Posterior vena cava (tissue), 2 donors: ENCODE results near the gene TMPRSS13. TPM values are rescaled to one million over a fixed set of nuclear protein-coding genes. Genes with fewer than 3 reads are reported as not detected.

ENCODE experiments used
- DNase-seq: peaks from one replicate; pipeline ENCODE4 v3.0.0-alpha.2; 2020; ENCODE audit warnings: low spot score
- intact Hi-C, 2 donors: fragments of 100-400 bp; cut with DNase I; formaldehyde crosslinking; loops; one replicate each; pipeline versions ENCODE4 v1.14.1 to v1.14.2; 2022 to 2023
- total RNA-seq, 2 donors: library from RNA; stranded (reverse); fragmentation: NEBNext Ultra II Directional; extraction: Animal tissue kit (Norgen Biotek cat#: 25700); gene quantifications; one replicate each; pipeline ENCODE4 v1.2.1, GENCODE V29; 2021
- donor health status: DM: yes; HTN: yes; CAD: no.
- donor health status: DM: yes; HTN: yes; CAD: no.

Gene TMPRSS13
- total RNA-seq, 2 donors from 2014 or later = 0.24 to 0.37 TPM

DNA sequence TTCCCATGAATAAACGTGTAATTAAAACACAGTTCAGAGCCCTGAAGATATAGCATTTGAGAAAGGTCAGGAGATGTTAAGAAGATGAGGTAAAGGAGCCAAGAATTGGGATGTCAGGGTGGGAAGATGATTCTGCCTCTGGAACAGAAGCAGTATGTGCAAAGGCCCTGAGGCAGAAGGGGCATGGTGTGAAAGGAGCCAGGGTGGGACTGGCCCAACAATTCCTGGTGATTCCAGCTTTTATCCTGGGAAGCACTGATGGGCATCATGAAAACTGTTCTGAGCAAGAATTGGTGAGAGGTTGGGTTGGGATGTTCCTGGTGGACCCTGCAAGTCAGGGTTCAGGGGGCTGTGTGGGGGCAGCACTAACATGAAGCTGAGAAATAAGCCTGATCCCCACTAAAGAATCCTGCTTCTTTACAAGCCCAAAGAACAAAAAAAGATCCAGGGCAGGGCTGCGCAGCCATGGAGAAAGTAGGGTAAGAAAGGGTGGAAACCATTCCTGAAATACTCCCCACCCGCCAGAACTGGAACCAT is 50.2 kb downstream of the TMPRSS13 start:
- intact Hi-C loops = loop anchor here in 1 of 2 donors (1.0 kb wide), 1 partner anchor 58 kb away; no protein-coding TSS in a partner anchor
- peak; percentile 40 for DNase-seq

DNA sequence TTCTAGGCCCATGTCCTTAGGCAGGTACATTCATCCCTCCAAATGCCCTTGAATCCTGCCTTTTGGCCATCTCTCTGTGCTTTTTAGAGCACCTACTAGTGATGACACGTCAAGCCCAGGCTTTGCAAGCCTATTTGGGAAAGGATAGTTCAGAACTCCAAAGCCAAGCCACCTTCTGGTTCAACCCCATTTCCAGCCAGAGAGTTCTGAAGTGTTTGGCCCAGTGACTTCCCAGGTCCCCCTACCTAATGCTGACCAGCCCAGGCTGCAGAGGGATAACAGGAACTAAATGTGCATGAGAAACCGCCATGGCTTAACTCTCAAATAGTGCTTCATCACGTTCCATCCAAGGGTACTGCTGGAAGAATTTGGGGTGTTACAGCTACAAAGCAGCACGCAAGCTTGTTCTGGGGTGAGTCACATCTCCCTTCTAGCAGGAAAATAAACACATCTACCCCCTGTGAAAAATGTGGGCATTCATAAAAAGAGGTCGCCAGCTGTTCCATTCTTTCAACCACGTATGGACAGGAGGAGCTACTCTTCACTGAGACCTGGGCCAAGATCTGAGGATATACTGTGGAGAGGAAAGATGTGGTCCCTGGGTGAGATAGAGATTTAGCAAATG is 50.8 kb downstream of the TMPRSS13 start:
- intact Hi-C loops = no loop called here
- no peak for DNase-seq

DNA sequence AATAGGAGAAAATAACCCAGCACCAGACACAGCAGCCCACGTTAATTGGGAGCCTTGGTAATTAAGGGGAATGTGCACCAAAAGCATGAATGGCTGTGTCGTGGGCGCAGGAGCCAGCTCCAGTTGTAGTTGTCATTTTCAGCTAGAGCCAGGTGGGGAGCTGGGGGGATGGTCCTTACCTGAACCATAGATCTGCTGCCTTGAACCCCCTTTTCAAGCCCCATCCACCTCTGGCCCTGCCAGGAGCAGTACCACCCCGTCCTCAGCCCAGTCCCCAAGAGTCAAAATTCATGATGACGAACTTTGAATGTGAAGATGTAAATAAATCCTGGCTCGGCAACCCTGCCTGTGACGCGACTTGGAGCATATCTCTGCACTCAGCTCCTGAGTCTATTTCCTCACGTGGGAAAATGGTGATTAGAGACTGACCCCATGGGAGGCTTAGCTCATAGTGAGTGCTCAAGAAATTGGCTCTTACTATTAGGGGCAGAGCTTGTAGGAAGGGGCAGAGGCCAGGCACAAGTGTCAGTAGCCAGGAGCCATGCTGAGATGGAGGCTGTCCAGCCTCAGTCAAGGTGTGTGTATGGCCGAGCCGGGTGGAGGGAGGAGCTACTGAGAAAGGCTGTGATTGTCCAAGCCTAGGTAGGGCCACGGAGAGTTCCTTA is 52.0 kb downstream of the TMPRSS13 start:
- DNase-seq = peak; percentile 85
- intact Hi-C loops = no loop called here

DNA sequence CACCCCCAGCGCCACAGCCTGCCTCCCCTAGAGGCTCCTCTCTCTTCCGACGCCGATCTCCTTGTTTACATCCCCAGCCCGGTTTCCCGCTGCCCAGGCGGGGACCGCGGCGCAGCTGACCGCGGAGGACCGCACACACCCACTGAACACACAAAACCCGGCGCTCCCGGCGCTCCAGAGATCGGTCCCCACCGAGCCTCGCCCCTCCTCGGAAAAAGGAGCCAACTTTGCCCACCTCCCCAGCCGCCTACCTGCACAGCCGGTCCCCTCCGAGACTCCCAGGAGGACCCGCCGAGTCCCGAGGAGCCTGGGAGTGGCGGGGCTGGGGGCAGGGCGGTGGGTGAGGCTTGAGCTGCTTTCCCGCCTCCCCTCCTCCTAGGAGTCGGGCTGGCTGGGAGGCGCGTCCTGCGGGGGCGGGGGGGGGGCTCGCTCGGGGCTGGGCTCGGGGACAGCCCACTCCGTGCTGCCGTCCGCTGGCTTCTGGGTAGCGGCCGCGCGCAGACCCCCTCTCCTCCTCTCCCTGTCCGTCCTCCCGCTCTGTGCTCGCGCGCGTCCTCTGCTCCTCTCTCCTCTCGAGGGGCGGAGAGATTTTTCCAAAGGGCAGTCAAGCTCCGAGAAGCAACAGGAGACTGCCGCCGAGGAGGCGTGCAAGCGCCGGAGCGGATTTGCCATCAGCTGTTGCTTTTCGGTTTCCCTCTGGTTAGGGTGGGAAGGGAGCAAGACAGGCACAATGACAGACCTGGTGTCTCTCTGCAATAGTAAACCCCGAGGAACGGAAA is 52.7 kb downstream of the TMPRSS13 start, which contains the start of gene FXYD6:
Gene FXYD6, minus strand, starts transcription at position 318 of the 779 bp plus-strand sequence. CDS start 33,882 bp downstream, outside the sequence.
- DNase-seq = peak; percentile 87
- intact Hi-C loops = no loop called here

DNA sequence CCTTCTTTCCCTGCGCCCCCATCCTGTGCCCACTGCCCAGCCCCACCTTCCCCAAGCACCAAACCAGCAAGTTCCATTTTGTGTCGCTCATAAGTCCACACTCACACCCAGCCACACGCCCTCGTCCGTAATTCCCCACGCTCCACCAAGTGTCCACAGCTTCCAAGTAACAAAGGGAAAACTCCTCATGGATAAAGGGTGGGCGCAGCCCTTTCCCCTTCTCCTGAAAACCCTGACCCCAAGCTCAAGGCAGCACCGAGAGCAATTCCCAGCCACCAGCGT is 53.2 kb downstream of the TMPRSS13 start:
- DNase-seq = no peak
- intact Hi-C loops = no loop called here

DNA sequence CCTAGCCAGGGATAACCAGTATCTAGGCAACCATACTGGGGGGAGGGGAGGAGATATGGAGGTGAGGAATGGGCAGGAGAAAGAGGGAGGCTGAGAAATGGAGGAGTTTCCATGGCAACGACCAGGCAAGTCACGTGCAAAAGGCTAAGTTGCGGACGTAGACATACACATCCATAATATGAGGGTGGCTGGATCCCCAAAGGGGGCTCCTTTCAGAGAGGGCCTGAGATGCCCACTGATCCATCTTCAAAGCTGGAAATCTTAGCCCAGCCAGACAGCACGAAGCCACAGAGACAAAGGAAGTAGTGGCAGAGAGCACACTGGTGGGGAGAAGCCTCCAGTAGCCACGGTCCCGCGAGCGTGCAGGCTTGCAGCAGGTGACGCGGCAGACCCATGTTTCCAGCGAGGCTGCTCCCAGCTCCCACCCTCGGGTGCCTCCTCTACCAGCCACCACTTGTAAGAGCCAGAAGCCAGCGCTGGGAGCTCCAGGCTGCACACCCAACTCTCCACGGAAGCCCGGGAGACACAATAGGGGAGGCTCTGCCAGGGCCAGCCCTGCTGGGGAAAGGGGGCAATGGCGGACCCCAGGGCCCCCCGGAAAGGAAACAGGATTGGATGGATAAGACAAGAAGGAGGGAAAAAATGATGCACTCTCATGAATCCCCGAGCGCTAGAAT is 53.7 kb downstream of the TMPRSS13 start:
- peak; percentile 68 for DNase-seq
- intact Hi-C loops = no loop called here

DNA sequence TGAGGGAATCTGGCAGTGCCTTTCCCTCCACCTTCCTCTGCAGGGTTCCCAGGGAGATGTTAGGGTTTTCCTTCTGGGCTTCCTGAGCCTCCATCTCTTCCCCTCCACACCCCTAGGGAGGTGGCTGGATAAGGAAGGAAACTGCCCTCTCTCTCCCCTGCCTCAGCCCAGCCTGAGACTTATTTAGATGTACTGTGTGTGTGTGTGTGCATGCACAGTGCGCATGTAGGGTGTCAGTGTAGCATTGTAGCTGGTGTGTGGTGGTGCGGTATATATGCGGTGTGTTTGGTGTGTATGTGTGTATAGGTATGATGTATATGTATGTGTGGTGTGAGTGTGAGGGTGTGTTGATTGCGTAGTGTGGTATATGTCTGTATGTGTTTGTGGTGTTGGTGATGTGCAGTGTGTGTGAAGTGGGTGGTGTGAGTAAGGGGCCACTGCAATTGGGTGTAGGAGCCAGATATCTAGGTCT is 54.3 kb downstream of the TMPRSS13 start:
- DNase-seq = peak; percentile 47
- intact Hi-C loops = no loop called here

DNA sequence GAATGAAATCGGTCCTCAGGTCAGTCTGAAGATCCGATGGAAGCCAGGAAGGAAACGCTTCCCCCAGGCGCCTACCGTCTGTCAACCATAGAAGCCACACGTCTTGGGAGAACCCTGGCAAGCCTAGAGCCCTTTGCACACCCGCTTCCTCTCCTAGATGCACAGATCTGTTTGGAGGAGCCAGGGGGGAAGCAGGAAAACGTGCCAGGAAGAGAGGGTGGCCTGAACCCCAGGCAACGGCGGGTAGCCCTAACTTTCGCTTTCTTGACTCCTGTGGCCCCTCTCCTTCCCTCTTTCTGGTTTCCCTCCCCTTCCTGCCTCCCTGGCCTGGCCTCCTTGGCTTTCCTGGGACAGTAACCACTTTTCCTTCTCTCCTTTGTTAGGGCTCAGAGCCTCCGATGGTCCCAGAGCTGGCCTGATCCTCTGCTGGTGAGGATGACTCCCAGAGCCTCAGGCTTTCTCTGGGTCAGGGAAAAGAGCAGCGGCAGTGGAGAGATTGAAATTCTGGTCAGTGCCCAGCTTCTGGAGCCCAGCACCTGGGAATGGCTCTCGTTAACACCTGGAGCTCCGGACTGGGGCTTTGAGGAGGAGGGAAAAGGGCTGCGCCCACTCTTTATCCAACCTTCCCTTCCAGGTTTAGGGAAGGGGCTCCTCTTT is 54.8 kb downstream of the TMPRSS13 start:
- intact Hi-C loops = no loop called here
- DNase-seq = peak; percentile 50

DNA sequence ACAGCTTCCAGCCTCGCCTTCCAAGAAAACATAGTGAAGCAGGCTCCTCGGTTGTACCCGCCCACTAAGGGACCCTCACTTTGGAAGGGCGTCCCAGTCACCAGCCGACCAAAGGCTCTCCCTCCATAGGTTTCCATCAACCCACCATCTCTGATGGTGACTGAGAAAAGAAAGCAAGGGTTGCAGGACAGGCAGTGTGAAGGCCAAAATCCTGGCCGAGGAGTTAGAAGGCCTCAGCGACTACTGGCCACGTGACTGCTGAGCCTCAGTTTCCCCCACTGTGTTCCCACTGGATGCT is 55.4 kb downstream of the TMPRSS13 start:
- peak; percentile 38 for DNase-seq

DNA sequence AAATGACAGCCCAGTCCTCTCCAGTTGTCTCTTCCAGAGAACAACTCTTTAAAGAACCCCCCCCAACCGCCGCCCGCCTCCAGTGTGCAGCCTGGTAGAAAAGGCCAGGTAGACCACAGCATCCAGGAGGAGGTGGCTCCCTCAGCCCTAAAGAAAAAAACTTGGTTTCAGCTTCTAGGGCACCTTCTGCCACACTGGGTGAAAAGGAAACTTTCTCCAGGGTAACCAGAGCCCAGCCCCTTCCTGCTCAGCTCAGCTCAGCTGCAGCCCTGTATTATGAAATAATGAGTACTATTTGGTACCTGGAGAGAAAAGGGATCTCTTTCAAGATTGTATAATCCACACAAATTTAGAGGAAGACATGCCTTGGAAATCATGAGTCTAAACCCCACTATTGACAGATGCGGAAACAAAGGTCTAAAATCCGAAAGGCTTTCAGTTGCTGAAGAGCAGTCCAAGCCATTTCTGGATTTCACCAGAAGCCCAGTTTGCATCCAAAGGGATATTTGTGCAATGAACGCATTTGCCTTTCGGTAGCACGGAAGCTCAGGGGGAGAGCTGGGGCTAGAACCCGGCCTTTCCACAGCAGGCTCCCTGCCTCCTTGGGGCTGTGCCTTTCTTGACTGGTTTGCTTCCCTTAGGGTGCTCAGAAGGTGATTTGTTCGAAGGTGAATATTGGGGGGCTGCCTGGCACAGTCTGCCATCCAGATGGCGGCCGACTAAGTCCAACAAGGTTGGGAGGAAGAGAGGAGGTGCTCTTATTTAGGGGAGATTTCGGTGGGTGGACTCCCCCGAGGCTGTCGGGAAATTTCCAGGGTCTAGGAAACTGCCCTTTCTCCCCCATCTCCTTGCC is 56.0 kb downstream of the TMPRSS13 start:
- intact Hi-C loops = no loop called here
- peak; percentile 44 for DNase-seq

More for the DNA sequence above, 55.4 kb downstream of the TMPRSS13 start:
- intact Hi-C loops = no loop called here

DNA sequence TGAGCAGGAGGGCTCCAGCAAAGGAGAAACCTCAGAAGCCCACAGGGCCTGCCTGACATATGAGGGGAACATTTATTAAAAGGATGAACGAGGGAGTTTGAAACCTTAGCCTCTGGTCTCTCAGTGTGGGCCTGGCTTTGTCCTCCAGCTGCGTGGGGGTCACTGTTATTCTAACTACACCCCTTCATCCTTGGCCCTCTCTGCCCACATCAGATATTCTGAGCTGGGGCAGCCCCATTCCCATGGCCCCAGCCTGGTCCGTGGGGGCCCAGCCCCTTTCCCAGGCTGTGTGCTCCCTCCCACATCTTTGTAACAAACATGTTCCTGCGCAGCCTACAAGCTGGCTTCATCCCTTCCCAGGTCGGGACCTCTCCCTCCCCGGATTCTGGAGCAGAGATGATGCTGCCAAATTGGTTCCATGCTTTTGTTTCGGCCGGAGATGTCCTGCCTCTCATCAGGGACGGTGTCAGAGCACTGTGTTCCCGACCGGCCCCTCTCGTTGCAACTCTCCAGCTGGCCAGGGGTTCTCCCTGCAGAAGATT is 56.7 kb downstream of the TMPRSS13 start:
- intact Hi-C loops = no loop called here
- DNase-seq = peak; percentile 65

DNA sequence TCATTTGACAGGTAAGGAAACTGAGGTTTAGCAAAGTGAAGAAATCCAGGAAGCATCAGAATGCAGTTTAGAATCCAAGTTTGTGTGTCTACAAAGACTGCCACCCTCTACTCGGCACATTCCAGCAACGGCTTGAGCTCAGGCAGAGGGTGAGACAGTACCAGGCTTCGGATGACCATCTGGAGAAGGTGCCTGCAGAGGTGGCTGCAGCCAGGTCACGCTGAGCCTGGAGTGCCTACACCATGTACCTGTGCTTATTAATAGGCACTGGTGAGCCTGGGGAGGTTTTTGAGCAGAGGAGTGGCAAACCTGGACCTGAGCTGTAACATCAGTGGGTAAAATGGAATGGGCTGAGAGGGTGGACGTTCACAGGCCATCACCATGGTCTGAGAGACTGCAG is 57.4 kb downstream of the TMPRSS13 start:
- intact Hi-C loops = no loop called here
- DNase-seq = no peak

DNA sequence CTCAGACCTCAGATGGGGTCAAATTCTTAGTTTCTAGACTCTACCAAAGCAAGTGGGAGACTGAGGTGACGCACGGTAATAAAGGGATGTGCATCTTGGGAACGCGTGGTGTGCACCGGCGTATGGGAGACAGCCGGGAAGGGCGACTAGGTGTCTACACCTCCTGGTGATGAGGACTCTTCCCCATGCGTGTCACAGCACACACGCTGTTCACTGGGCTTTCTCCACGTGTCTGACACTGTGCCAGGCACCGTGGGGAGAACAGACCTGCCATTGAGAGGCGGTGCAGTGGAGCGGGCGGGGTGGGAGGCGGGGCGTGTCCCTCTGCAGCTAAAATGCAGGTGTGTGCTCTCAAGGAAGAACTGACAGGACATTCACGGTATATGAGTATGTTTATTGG is 58.0 kb downstream of the TMPRSS13 start:
- intact Hi-C loops = no loop called here
- DNase-seq = peak; percentile 67

DNA sequence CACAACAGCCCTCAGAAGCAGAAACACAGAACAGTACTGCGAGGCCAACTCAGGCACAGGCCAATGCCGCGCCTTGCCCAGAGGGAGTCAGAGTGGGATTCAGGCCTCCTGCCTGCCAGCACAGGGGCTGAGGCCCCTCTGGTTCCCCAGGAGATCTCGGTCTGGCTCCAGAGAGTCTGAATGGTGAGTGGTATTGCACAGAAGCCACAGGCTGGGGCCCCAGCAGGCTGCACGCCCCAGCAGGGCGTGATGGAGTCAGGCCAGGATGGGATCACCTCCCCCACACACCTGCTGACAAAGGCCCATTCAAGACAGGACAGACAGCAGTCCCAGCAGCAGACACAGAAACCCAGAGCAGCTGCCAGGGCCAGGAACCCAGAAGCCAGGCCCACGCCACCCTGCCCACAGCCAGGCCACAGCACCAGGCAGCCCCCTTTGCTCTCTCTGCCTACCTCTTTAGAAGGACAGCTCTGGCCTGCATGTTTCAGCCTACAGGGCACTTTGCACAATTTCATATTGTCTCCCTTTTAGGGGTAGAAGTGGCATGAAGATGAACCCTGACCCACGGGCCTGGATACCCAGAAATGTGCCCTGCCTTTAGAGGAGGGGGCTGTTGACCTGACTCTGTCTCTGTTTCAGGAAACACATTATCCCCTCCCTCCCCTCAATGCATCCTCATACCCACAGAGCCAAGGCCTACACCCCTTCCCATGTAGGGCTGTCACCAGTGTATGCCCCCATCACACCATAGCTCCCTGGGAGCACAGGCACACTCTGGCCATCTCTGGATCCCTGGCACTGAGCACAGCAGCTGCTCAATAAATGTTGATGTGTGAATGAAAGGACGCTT is 58.9 kb downstream of the TMPRSS13 start:
- intact Hi-C loops = no loop called here
- peak; percentile 76 for DNase-seq

DNA sequence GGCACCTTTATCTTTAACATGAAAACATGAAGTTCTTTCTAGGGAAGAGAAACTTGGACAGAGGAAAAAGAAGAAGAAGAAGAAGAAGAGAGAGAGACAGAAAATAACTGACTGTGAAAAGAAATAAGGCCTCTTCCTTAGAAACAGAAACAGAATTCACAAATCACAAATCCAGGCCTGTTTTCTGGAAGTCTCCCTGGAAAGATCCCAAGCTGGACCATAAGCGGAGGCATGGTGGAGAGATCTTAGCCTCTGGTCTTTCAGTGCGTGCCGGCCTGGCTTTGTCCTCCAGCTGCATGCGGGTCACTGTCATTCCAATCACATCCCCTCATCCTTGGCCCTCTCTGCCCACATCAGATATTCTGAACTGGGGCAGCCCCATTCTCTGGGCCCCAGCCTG is 59.6 kb downstream of the TMPRSS13 start:
- no peak for DNase-seq
- intact Hi-C loops = no loop called here

DNA sequence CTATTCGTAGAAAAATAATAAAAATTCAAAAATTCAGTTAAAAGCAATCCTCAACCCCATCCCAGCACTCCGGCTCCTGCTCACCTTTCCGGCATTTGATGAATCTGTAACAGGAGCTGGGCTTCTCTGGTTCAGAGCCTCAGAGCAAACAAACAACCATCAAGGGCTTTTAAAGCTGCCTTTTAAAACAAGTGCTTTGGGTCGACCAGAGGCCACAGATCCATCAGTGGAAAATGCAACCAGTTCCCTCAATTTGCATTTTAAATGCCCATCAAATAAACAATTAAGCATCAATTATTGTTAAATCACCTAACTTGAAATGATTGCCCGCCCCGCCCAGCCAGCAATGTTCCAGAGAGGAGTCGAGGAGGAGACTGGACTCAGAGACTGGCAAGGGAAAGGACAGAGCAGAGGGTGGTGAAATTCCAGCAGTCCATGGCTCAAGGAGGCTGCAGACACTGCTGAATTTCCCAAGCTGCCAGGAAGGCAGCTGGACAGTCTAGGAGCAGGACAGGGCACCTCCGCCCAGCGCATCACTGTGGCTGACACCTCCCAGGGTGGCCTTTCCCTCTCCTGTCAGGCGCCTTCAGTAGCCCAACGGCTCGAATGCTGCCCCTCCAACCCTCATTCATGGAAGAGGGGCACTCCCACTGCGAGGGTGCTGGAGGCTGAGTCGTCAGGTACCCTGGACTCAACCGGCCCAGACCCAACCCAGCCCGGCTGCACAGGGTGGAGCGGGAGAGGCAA is 60.2 kb downstream of the TMPRSS13 start:
- DNase-seq = peak; percentile 78
- intact Hi-C loops = no loop called here

DNA sequence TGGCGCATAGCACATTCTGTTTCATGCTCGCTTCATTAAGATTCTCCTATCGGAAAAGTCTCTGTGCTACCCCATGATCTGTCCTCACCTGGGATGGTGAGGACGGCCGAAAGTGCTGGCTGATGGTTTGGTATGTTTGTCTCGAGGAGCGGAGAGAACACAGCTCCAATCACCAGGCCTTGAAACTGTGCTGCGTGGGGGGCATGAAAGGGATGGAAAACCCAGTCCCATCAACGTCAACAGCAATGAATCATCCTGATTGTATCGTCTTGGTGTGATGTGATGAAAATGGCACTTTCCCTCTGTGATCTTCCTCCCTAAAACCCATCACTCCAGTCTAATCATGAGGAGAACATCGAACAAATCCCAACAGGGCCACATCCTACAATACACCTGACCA is 61.1 kb downstream of the TMPRSS13 start:
- intact Hi-C loops = no loop called here
- no peak for DNase-seq
